SKM-1 treated with dmso at 0.1 percent for 144 hours (cell line): ENCODE results near the gene EEIG1.

Source experiments
- DNase-seq: peaks from one replicate; lab custom pipeline; 2025; ENCODE audit not compliant: unreplicated experiment; lab: John Stamatoyannopoulos, UW

EEIG1 gene

DNA sequence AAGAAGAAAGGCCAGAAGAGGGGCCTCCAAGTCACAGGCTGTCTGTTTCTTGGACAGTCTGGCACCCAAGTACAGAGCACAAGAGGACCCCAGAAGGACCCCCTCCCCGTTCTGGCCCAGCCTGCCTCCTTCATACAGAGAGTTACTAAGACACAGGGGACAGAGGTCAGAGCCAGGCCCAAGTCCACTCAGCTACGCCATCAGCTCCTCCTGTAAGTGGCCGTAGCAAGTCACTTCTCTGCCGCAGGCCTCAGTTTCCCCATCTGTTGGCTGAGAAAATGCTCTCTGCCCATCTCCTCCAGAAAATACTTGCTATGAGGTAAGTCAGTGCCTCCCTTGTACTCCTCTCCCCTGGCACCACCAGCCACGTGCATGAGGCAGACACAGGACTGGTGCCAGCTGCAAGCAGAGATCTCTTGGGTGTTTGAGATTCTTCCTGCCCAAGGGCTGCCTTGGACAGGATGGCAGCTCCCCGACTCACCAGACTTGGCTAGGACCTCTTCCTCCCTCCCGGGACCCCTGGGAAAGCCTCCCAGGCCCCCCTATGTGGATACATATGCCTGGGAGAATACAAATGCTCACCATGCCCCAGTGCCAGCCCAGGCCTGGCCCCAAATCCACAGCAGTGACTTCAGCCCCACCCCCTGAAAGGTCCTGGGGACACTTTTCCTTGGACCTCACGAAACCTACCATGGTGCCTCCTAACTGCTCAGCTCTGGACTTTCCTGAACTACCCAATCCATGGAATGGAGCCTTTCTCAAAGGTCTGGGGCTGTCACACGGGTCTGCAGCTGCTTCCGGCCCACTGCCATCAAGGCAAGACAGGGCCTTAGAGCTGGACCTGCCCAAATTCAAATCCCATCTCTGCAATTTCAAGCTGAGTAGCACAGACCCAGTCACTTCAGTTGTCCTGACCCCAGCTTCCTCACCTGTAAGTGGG is 5.1 kb downstream of the EEIG1 start:
- no peak for DNase-seq

DNA sequence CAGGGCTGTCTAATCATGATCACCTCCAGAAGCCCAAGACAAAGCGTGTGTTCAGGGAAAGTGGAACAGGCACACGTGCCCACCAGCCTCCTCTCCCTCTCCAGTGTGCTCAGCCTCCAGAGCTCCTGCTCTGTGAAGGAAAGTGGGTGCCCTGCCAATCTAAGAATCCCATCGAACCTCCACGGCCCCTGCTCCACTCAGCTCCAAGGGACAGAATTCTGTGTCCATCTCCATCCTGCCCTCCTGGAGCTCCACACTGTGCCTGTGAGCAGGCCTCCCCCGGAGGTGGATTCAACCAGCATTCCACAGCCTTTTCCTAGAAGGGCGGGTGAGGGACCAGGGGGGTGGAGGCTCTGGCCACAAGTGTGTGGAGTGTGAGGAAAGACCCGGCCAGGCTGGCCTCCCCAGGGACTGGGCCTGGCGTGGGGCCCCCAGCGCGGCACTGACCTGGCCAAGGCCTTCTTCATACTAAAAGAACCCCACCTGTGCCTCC is 6.0 kb downstream of the EEIG1 start:
- DNase-seq = no peak

DNA sequence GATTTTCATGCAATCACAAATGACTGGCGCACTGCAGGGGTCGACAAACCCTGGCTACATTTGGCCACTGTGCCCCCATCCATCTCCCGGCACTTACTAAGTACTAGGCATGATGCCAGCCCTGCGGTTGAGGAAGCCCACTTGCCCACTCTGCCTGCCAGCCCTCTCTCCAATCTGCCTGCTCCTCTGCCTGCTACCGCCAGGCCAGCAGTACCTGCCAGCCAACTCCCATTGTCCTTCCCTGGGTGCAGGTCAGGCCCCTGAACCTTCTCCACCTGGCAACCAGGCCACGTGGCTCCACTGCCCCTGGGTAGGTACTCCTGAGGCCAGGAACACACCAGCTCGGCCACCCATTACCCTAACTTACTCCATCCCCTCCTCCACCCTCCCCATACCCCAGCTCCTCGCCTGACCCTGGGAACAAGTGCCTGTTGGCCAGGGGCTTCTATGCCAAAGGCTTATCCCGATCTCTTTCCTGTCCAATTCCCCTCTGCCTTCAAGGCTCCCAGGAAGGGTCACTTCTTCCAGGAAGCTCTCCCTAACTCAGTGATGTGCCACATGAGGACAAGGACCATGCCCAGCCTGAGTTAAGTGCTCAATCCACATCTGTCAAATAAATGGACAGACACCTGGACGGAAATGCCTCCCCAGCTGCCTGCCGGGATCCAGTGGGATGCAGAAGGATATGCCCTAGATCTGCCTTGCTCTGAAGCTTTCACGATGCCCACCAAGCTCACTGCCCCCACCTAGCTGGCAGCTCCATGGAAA is 6.6 kb downstream of the EEIG1 start:
- DNase-seq = no peak

DNA sequence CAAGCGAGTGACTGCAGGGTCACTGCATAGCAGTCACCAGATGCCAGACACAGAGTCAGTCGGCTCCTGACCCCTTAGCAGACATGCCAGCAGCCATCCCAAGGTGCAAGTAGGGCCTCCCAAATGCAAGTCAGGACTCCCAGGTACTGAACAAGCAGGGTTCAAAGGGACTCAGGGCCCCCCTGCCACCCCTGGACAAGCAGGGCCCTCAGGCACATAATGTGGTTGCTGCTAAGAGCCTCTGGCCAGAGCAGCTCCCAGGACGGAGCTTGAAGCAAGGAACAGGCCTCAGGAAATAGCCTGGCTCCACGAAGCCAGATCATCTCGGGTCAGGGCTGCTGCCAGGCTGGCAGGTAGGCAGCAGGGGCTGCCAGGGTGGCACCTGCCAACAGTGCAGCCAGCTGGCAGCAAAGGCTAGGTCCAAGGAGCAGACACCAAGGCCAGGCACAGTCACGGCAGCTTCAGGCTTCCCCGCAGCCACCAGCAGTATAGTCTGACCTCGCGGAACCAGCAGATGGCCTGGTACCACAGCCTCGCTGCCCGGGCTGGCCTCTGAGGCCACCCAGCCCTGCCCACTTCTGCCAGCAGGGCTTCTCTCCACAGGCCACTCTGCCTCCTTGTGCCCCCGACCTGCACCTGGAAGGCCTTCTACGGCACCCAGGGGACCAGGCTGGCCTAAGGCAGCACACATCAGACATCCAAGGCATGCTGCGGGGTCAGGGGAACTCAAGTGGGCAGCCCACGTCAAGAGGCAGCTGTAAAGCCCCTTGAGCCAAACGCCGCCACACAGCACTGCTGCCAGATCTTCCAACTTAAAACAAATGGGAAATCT is 7.4 kb downstream of the EEIG1 start:
- DNase-seq = no peak

DNA sequence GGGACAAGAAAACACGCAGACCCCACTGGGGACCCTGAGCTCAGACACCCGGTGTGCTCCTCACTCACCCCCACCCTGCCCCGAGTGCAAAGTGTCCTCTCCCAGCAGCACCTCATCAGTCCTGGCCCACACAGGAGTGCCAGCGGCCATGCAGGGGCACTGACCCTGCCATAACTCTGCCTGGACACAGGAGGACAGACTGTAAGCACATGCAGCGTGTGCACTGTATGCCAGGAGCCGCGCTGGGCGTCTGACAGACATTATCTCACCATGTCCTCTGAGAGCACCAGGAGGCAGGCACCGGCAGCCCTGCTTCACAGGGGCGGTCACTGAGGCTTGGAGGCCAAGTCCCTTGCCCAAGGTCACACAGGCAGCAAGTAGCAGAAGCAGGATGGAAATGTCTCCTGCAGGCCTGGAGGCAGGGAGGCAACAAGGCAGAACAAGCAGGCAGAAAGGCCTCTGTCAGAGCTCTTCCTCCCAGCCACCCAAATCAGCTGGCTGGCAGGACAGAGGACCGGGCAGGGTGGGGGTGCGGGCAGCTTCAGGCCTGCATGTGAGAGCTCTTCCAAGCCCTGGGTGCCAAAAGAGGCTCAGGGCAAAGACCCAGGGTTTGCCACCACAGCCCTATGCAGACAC is 8.4 kb downstream of the EEIG1 start:
- DNase-seq = no peak

DNA sequence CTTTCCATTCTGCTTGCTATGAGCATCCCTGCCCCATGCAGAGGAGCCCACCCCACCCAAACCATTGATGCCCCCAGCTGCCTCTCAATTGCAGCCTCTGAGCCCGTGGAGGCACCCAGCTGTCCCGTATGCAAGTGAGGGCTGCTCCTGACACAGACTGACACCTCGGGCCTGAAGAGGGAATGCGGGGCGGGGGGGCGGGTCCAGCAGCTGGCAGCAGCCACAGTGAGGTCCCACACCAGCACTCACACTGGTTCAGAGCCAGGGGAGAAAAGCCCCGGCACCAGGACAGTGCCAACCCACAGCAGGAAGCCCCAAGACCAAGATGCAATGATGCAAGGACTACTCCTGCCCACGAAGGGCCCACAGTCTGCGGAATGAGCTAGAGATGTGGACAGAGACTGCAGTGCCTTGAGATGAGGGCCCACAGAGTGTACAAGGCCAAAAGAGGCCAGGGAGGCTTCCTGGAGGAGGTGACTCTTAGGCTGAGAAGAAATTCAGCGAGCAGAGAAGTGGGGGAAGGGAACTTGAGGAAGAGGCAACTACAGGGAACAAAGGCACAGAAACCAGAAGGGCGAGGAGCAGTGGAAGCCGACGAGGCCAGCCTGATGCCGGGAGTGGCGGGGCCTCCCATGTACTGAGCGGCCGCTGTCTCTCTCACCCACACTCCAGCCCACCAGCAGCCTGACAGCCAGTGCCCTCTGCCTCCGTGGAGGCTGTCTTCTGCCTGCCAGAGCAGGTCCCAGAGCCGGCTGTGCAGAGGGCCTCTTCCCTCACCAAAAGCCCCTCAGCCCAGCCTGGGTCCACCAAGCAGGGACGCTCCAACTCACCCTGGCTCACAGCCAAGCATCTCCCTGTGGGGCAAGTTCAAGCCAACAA is 9.2 kb downstream of the EEIG1 start:
- no peak for DNase-seq

DNA sequence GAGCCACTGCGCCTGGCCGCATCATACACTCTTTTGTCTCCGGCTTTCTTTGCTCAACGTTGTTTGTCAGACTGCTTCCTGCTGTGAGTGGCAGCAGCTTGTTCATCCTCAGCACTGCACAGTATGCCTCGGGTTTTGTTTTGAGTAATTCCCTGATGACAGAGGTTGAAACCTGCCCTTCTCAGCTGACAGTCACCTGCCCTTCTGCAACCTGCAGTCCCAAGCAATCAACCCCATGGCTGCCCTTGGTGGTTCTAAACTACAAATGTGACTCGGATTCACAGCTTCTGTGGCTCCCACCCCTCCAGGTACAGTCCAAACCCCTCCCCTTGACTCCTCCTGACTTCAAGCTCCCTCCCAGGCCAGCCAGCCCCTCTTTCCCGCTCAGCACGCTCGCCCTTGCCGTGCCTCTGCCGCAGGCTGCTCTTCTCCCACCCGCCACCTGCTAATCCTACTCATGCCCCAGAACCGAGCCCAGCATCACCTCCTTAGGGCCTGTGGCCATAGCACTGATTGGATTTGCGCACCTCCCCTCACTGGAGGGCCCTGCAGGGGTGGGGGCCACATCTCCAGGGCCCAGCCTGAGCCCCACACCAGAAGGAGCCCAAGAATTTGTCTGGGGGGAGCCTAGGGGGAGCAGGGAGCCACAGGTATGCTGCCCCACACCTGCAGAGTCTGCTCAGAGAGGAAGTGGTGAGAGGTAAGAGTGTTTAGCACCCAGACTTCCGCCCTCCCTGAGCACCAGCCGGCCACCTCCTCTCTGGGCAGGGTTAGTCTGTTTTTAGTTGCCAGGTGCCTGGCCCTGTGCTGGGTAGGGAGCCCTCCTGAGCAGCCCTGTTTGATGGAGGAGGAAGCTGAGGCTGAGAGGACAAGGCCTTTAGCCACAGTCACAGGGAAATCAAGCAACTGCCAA is 10.1 kb downstream of the EEIG1 start:
- no peak for DNase-seq

DNA sequence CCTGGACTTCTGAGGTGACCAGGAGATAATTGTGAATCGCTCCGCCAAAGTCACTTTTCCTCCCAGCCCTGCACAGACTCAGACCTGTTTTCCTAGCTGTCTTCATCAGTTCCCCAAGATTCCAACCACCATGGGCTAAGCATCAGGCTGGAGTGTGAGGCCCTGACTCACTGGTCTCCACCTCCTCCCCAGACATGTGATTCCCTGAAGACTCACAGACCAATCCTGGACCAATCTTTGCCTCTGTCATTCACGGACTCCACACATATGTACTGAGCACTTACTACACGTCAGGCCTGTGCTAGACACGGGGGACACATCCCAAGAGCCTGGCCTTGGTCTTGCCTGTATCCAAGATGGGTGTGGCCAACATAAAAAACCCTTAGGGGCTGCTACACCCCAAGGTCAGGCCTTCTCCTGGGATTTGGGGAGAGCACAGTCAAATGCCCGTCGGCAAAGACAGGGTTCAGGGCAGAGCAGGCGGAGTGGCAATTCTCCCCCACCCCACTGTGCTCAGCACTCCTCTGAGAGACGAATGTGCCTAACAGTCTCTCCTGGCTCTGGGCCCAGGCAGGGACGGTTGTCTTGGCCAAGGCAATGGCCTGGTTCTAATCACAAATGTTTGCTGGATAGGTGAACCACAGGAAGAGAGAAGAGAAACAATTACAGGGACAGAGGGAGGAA is 11.9 kb downstream of the EEIG1 start:
- DNase-seq = no peak

DNA sequence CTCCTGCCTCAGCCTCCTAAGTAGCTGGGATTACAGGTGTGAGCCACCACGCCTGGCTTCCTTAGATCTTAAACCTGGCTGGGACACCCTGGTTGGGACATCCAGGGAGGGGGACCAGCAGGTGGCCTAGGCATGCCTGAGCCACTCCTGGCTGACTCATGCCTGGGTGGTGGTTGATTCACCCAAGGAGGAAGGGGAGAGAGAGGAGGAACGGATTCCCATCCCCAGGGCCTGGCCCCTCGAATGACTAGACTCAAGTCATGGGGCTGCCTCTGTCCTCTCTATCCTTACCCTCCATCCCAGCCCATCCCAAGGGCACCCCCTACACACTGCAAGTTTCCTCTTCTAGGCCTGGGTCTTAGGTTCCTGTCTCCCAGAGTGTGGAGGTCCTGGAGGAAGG is 12.7 kb downstream of the EEIG1 start:
- DNase-seq = no peak

DNA sequence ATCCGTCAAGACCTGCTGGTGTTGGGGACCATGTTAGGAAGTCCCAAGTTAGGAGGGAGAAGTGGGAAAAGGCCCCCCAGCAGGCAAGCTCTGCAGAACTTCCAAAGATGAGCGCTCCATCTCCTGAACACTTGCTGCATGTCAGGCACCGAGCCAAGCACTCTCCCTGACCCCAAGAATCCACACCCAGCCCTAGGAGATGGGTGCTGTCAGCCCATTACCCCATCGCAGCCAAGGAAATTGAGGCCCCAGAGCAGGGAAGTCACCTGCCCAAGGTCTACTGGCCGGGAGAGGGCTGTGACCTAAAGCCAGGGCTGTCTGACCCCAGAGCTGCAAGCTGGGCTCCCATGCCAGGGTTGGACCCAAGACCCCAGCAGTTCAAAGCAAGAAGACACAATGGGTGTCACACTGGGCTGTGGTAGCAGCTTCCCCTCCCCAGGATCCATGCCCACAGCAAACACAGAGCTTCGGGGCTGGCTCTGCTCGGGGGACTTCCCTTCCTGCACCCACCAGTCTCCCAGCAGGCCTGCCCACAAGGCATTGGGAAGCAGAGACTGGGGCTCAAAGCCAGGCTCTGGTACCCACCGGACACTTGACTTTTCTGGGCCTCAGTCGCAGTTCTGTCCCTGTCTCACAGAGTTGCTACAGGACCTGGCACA is 13.5 kb downstream of the EEIG1 start:
- DNase-seq = no peak

DNA sequence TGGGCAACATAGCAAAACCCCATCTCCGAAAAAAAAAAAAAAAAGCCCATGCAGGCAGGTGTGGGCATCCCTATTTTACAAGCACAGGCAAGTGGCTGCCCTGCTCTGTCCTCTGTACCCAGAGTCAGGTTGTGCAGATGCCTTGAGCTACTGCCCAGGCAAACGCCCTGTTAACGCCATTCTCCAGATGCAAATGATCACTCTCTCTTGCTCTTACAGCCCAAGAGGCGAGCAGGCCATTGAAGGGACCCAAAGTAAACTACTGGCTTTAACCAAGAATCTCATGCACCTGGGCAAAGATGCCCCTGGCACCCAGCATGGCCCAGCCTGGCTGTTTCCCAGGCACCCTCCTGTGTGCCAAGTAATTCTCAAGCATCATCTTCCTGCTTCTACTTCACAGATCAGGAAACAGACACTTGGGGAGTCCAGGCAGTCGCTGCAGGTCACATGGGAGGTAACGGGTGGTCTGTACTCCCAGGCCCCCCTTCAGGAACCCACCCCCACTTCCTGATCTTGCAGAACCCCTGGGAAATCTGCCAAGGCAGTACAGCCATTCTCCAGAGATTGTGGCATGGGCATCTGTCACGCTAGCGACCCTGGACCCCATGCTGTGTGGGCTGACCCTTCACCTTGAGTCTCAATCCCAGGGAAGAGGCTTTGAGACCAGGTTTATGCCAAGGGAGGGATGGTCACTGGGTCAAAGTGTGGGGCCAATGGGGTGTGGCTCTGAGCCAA is 14.2 kb downstream of the EEIG1 start:
- DNase-seq = no peak

DNA sequence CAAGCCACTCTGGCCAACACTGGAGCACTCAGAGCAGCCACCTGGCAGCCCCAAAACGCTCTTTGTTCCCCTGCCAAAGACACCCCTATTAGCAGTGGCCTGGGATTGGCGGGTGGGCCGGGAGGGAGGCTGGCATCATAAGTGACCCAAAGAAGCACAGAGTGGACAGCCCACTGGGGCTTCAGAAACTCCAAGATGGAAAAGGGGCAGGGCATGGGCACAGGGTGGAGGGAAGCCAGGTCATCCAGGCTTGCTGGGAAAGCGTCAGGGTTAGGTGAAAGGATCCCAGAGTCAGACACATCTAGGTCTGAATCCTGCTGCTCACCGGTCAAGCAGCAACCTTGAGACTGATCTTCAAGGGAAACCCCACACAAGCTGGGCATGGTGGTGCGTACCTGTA is 14.8 kb downstream of the EEIG1 start:
- DNase-seq = no peak

DNA sequence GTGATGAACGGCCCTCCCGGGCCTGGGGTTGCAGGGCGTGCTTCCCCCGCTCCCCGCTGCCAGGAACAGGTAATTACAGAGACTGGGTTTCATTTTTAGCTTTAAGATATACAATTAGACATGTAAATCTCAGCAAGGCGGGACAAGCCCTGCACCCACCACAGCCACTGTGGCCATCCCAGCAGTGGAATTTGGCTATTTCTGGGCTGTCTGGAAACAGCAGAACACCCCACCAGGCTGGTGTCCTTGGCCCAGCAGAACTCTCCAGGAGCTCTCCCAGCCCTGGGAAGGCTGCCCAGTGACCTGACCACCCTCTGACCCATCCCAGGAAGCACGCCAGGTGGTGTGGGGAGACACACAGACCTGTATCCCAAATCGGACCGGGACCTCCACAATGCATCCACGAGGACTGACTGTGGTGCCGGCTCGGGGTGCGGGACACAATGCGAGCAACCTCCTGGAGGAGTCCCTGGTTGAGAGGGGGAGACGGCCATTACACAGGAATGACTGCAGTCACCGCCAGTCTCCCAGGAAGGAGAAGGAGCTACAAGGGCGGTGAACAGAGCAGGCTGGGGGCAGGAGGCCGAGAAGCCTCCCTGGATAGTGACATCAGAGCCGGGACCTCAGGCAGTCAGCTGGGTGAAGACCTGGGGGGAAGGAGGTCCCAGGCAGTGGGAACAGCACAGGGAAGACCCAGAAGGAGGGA is 17.3 kb downstream of the EEIG1 start:
- no peak for DNase-seq

DNA sequence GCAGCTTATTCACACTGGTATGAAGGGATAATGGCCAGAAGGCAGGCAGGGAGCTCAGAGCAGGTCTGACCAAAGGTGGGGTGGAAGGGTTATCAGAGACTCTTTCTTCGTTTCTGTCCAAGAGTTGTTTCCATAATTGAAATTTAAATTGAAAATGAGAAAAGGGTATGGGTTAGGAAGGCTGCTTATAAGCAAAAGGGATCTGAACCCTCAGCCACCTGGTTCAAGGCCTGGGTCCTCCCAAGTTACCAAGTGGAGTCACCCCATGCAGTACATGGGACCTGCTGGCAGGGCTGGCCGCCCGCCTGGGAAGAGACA is 17.8 kb downstream of the EEIG1 start:
- DNase-seq = no peak

DNA sequence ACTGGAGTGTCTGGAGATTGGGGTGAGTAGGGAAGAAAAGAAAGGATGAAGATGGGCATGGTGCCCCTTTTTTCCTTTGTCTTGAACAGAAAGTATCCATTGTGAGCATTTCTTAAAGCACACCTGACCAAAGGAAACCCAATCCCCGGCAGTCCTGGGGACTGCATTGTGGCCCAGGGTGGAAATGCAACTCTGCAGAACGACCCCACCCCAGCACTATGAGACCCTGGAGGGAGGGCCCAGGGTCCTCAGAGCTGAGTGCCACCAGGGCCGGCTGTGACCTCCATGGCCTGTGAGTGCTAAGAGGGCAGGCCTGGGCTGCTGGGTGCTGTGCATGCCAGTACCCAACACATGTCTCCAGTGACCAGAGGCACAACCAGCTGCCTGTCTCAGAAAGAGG is 18.5 kb downstream of the EEIG1 start:
- no peak for DNase-seq

DNA sequence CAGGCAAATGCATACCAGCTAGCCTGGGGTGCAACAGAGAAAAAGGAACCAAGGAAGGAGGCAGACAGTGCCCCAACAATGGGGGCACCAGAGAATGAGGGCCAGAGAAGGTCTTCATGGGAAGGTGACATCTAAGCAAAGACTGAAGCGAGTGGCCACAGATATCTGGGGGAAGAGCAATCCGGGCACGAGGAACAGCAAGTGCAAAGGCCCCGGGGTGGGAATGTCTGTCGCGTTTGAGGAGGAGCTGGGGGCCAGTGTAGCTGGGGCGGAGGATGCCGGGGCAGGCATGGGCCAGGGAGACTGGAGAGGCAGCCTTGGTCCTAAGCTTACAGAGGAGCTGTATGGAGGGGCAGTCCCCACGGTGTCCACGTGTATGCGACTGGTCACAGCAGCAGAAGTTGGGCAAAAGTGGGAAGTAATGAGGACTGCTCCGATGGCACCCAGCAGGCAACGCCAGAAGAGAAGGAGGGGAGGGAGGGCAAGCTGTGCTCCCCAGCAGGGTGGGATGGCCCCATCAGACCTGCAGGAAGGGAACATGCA is 19.1 kb downstream of the EEIG1 start:
- DNase-seq = no peak
